ENCODE measurements around the gene SDHAF2. TPM values are rescaled to one million over a fixed set of nuclear protein-coding genes. Genes with fewer than 3 reads are reported as not detected.

SDHAF2 gene
- polyA plus RNA-seq, 1 experiment: 81.1 TPM

GRCh38 chr11:61392981-61393595, 36.8 kb upstream of the SDHAF2 start:
- Histone ChIP-seq H3K27me3 (ENCODE audit: control insufficient read depth, insufficient read depth, low read length) (no peaks in the 10 kb centered on the region), H3K4me3 (ENCODE audit: low read depth, low read length) (peak overlapping the region; percentile 61), H3K36me3 (ENCODE audit: control insufficient read depth, insufficient read depth, low read length) (peaks cover 4% of the 10 kb centered on the region)
- CTCF ChIA-PET: interaction anchor here (0.8 to 4.8 kb wide), 13 partner anchors 8 to 136 kb away, joined by 3 to 82 read pairs (median 5); partner anchors contain the start of genes CYB561A3, DDB1, TKFC and TMEM138
- DNase-seq (ENCODE audit: low read depth): no peak
- POLR2A ChIA-PET: interaction anchor here (0.5 to 0.6 kb wide), 2 partner anchors 10 to 67 kb away, joined by 4 to 21 read pairs; no protein-coding TSS in a partner anchor
- TF ChIP-seq, protein P1, sequence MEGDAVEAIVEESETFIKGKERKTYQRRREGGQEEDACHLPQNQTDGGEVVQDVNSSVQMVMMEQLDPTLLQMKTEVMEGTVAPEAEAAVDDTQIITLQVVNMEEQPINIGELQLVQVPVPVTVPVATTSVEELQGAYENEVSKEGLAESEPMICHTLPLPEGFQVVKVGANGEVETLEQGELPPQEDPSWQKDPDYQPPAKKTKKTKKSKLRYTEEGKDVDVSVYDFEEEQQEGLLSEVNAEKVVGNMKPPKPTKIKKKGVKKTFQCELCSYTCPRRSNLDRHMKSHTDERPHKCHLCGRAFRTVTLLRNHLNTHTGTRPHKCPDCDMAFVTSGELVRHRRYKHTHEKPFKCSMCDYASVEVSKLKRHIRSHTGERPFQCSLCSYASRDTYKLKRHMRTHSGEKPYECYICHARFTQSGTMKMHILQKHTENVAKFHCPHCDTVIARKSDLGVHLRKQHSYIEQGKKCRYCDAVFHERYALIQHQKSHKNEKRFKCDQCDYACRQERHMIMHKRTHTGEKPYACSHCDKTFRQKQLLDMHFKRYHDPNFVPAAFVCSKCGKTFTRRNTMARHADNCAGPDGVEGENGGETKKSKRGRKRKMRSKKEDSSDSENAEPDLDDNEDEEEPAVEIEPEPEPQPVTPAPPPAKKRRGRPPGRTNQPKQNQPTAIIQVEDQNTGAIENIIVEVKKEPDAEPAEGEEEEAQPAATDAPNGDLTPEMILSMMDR (IDR thresholded peaks at IDR 0.05; ENCODE audit: insufficient read depth, low read depth, low read length): peak; percentile 28

DNA sequence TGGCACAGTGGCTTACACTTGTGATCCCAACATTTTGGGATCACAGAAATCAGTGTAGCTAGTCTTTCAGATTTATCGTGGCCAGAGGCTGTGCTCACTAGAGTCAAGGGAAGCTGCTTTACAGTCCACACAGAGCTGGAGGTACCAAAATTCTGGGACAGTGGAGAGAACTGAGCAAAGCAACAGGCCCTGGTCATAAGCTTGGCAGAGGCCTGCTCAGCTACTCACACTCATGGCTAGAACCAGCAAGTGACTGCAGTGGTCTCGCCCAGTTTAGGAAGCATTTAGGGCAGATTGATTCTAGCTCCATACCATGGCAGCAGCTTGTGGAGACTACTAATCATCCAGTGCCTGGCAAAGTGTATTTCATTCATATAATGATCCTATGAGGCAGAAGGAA, 28.8 kb upstream of the SDHAF2 start:
- POLR2A ChIA-PET: no interaction called here
- DNase-seq (ENCODE audit: low read depth): no peak
- no peaks in the 10 kb centered on the region for H3K27me3 ChIP-seq (ENCODE audit: control insufficient read depth, insufficient read depth, low read length)
- TF ChIP-seq, protein P1 (IDR thresholded peaks at IDR 0.05; ENCODE audit: insufficient read depth, low read depth, low read length): no peak
- H3K36me3 ChIP-seq (ENCODE audit: control insufficient read depth, insufficient read depth, low read length): peaks cover 24% of the 10 kb centered on the region
- no peak overlapping the region for H3K4me3 ChIP-seq (ENCODE audit: low read depth, low read length)
- CTCF ChIA-PET: interaction anchor here (1.2 to 3.0 kb wide), 4 partner anchors 8 to 65 kb away, joined by 3 to 13 read pairs (median 8); partner anchors contain the start of gene TMEM216

DNA sequence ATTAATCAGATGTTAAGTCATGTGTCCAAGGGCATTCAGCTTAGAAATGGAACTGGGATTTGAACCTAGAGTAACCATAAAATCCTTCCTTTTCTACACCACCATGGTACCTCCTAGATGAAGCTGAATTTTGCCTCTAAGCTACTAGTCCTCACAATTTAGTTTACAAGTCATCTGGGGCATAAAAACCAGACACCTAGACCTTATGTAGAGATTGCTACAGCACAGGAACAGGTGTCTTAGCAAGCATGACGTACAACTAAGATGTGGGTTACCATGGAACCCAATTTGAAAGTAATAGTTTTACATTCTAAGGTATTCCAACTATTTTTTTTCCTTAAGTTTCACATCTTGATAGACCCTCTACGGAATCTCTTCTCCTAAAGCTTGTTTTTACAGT, 28.4 kb upstream of the SDHAF2 start:
- Histone ChIP-seq H3K27me3 (ENCODE audit: control insufficient read depth, insufficient read depth, low read length) (no peaks in the 10 kb centered on the region), H3K4me3 (ENCODE audit: low read depth, low read length) (no peak overlapping the region), H3K36me3 (ENCODE audit: control insufficient read depth, insufficient read depth, low read length) (peaks cover 24% of the 10 kb centered on the region)
- TF ChIP-seq, protein P1 (IDR thresholded peaks at IDR 0.05; ENCODE audit: insufficient read depth, low read depth, low read length): no peak
- ChIA-PET POLR2A (no interaction called here), CTCF (interaction anchor here (1.2 to 3.0 kb wide), 4 partner anchors 9 to 65 kb away, joined by 3 to 13 read pairs (median 8); partner anchors contain the start of gene TMEM216)
- DNase-seq (ENCODE audit: low read depth): no peak

DNA sequence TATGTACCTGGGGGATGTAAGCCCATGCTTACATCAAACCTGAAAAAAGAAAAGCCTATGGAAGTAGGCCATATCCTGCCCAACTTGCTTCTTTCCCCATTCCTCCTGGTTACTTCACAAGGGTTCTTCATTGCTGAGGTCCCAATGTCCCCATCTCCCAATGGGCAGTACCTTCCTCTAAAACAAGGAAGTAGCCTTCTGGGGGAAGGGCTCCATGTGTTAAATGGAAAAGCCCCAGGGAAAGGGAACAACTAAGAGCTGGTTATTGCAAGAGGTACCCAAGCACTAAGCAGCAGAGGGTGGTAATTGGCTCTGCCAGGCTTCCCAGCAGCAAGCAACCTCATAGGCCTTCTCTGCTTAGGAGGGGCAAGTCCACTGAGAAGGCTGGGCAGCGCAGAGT, 26.3 kb upstream of the SDHAF2 start:
- POLR2A ChIA-PET: interaction anchor here (0.6 kb wide), 1 partner anchor 11 kb away, joined by 21 read pairs; no protein-coding TSS in a partner anchor
- Histone ChIP-seq H3K36me3 (ENCODE audit: control insufficient read depth, insufficient read depth, low read length) (peaks cover 21% of the 10 kb centered on the region), H3K4me3 (ENCODE audit: low read depth, low read length) (no peak overlapping the region), H3K27me3 (ENCODE audit: control insufficient read depth, insufficient read depth, low read length) (no peaks in the 10 kb centered on the region)
- TF ChIP-seq, protein P1 (IDR thresholded peaks at IDR 0.05; ENCODE audit: insufficient read depth, low read depth, low read length): no peak
- DNase-seq (ENCODE audit: low read depth): no peak
- CTCF ChIA-PET: interaction anchor here (1.1 to 3.0 kb wide), 2 partner anchors 11 to 18 kb away, joined by 3 to 13 read pairs; partner anchors contain the start of gene TMEM216

- CTCF ChIA-PET: interaction anchor here (1.0 to 1.1 kb wide), 2 partner anchors 18 to 235 kb away, joined by 3 read pairs; no protein-coding TSS in a partner anchor
- POLR2A ChIA-PET: no interaction called here
- Histone ChIP-seq H3K36me3 (ENCODE audit: control insufficient read depth, insufficient read depth, low read length) (peaks cover 21% of the 10 kb centered on the region), H3K4me3 (ENCODE audit: low read depth, low read length) (no peak overlapping the region), H3K27me3 (ENCODE audit: control insufficient read depth, insufficient read depth, low read length) (no peaks in the 10 kb centered on the region)
- no peak for DNase-seq (ENCODE audit: low read depth)
- TF ChIP-seq, protein P1 (IDR thresholded peaks at IDR 0.05; ENCODE audit: insufficient read depth, low read depth, low read length): no peak
Measured at GRCh38 chr11:61404103-61404502, 25.8 kb upstream of the SDHAF2 start.

Measured in BJ (cell line).